Suppressor macrophage treated with lipopolysaccharide for 4 hours (primary cell): ENCODE results near the gene MPV17.
"Not testable (repeated sequence)": the region's sequence is repeated elsewhere in the genome, so short reads cannot be mapped to it uniquely, and the experiment has no call there.

Source experiments
- DNase-seq: peaks from one replicate; pipeline ENCODE4 v3.0.0-alpha.2; 2020

Gene MPV17

DNA sequence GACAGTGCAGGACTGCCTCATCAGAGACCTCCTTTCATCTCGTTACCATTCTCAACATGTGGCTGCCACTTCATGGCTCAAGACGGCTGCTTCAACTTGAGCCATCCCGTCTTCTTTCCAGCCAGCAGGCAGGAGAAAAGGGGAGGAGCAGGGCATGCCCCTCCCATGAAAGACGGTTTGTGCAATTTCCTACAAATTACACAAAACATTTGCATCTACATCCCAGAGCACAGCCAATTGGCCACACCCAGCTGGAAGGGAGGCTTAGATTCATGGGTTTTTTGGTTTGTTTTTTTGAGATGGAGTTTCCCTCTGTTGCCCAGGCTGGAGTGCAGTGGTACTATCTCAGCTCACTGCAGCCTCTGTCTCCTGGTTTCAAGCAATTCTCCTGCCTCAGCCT, 26.4 kb downstream of the MPV17 start:
- DNase-seq, result peak; percentile 52

GRCh38 chr2:27294928-27295327, 28.0 kb downstream of the MPV17 start:
- DNase-seq, result no peak

- no peak for DNase-seq
Measured at GRCh38 chr2:27291865-27292264, 31.0 kb downstream of the MPV17 start.

- no peak for DNase-seq
Measured at GRCh38 chr2:27290549-27290948, 32.3 kb downstream of the MPV17 start.

DNA sequence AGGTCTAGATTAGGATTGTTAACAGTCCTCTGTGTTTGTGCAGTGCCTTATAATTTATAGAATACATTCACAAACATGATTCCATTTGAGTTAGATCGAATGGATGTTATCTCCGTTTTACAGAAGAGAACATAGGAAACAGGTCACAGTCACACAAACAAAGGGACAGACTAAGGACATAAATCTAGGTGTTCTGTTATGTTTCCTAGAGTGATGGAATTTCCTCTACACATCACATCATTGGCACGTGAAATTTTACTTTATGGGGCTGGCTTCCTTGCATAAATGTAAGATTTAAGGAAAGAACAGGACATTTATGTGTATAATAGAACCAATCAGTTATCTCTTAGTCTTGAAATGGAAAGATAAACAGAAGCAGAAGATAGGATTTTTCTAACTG, 34.3 kb downstream of the MPV17 start:
- no peak for DNase-seq

- DNase-seq, result no peak
Measured at GRCh38 chr2:27285481-27285880, 37.4 kb downstream of the MPV17 start.

GRCh38 chr2:27284996-27285395, 37.9 kb downstream of the MPV17 start:
- DNase-seq, result no peak

DNA sequence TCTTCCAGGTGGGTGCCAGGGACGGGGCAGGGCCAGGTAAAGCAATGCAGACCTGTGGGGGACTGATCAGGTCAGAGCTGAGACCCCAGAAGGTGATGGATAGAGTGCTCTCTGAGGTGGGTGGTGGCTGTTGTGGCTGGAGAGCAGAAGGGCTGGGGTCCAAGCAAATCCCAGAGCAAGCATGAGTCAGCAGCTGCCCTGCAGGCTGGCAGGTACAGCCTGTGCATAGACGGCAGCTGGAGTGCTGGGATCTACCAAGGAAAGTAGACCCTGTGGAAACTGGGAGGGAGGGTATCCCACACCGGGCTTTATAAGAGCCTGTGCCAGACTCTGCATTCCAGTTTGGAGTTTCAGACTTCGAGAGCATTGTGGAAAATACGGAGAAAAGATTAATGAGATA, 40.0 kb downstream of the MPV17 start:
- no peak for DNase-seq

DNA sequence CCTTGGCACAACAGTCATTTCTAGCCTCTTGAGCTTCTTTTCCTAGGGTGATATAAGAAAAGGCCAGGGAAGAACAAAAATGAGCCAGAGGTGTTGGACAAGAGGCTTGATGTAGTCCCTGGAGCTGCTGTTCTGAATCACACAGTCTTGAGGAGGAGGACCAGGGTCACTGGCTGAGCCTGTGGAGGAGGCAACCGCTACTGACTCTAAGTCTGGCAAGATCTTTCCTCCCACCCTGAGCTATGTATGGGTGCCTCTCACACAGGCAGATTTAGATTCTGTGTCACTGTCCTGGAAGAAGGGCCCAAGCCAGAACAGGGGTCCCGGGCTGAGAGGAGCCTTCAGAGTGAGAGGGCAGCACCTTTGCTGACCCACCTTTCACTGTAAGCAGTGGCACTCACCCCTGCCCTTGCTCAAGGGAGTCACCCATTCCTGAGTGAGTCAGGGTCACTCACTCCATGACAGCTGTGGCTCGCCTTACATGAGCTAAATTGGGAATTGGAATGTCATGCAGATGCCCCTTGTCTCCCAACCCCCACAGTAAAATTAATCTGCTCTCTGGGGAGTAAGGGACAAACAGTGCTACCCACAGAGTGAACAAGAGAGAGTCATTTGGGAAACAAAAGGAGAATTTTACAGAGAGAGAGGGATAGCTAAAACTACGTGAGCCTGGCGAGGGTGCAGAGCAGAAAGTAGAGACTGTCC, 40.9 kb downstream of the MPV17 start, which contains the start of gene TRIM54:
TRIM54 (plus strand) TSS at position 575 of the 705 bp plus-strand sequence. CDS start 303 bp downstream, outside the sequence.
- DNase-seq, result no peak

DNA sequence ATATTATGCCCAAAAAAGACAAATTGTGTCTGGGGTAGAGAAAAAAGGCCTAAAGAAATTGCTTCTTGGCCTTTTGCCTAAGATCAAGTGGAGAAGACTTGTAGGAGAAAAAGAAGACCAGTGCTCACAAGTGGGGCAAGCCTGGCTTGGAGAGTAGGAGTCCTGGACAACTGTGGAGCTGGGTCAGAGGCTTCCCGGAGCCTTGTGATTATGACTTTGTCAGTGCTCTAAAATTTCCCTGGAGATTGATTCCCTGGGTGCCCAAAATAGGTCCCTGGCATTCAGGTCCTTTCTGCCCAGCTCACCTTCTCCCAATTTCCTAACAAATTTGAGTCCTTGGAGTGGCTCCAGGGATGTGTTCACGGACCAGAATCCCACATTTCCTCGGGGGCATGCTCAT, 41.5 kb downstream of the MPV17 start:
- DNase-seq, result no peak

GRCh38 chr2:27280826-27281225, 42.1 kb downstream of the MPV17 start:
- no peak for DNase-seq

DNA sequence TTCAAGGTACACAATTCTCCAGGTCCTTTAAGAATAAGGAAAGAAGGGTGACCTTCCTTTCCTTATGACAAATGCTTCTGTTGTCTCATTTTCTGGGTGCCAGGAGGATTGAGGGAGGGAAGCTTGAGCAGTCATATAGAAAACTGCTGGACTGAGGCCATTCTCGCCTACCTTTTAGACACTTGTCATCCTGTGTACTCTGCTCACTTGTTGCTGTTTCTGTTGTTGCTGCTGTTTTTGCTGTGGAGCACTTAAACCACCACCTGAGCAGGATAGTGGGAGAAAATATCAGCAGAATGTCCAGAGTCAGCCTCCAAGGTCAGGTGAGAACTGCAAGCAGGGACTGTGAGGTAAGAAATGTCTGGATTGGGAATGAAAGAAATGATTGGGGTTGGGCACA, 44.9 kb downstream of the MPV17 start:
- DNase-seq, result no peak

- no peak for DNase-seq
Measured at GRCh38 chr2:27275211-27276150, 47.4 kb downstream of the MPV17 start, which contains the start of gene DNAJC5G. Gene DNAJC5G, plus strand, starts transcription at chr2:27275433. Its CDS starts 1,296 bp downstream, at chr2:27276729.

DNA sequence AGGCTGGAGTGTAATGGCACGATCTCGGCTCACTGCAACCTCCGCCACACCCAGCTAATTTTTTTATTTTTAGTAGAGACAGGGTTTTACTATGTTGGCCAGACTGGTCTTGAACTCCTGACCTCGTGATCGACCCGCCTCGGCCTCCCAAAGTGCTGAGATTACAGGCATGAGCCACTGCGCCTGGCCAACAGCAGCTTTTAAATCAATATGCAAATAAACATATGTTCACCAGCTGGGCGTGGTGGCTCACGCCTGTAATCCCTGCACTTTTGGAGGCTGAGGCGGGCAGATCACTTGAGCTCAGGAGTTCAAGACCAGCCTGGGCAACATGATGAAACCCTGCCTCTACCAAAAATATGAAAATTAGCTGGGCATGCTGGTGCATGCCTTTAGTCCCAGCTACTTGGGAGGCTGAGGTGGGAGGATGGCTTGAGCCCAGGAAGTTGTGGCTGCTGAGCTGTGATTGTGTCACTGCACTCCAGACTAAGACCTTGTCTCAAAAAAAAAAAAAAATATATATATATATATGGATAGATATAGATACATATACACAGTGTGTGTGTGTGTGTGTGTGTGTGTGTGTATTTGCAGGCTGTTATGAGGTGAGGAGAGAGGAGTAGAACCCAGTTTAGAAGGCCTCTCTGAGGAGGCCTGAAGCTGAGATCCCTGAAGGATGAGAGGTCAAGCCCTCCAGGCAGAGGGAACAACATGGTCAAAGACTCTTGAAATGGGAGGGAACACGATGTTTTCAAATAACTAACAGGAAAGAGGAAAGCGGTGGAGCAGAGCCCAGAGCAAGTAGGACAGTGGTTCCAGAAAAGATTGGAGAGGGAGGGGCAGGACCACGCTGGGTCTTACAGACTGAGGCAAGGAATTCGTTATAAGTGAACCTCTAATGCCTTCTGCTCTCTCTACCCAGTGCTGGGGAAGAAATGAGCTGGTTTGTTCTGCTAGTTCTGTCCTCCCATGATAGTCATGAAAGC, 50.1 kb downstream of the MPV17 start:
- DNase-seq, result not testable (repeated sequence)

GRCh38 chr2:27271631-27272340, 51.1 kb downstream of the MPV17 start:
- no peak for DNase-seq

DNA sequence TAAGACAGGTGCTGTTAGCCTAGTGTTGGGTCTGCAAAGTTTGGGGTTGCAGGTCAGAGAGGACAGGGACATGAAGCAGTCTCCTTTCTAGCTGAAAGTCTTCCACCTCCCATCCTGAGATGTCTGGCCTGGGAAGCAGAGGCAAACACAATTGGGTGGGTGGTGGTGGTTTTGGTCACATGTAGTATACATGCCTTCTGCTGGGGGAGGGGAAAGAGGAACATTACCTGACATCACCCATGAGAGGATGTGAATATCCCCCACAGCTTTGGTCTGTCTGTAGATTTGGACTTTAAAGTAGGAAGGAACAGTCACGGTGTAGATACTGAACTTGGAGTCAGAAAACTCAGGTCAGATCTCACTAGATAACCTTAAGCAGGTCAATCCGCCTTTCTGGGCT, 52.2 kb downstream of the MPV17 start:
- DNase-seq, result peak; percentile 56

GRCh38 chr2:27270131-27270530, 52.8 kb downstream of the MPV17 start:
- no peak for DNase-seq

- not testable (repeated sequence) for DNase-seq
Measured at GRCh38 chr2:27268296-27268695, 54.6 kb downstream of the MPV17 start.

DNA sequence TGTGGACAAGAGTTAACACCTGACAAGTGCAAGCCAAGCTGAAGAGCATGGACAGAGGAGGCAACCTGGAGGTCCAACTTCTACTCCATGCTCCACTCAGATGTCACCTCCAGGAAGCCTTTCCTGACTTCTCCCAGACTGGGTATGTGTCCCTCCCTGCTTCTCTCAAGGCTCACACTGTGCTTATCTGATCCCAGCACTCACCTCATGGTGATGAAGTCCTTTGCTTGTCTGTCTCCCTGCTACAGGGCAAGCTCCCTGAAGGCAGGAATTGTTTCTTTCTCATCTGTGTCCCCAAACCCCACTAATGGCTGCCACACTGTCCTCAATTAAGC, 57.4 kb downstream of the MPV17 start:
- no peak for DNase-seq

DNA sequence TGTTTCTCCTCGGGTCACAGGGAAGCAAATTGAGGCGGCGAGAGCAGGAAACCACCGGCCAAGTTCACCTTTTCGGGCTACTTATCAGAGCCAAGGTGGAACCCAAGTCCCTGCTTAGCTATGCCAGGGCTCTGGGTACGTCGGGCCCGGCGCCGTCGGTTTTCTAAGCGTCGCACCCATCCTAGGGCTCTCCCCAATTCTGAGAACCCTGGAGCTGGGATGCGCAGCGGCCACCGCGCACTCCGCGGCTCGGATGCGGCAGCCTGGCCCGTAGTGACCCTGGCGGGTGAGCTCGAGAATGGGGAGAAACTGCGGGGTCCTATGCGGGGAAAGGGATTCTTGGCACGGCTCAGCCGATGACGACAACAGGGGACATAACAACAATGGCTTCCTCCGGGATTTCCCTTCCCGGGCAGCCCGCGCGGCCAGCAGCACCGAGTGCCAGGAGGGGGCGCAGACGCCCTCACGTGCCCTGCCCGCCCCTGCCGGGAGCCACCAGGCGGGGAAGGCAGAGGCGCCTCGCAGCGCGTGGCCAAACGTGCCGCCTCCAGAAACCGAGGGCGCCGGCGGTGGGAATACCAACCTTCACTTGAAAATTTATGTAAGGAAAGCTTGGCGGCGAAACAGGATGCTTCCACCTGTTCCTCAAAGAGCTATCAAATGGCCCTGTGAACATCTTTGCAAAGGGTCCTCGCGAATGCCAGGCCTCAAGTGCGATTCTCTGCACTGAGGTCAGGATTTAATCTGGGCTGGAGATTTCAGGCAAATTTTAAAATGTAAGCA, 58.0 kb downstream of the MPV17 start:
- peak; percentile 79 for DNase-seq

DNA sequence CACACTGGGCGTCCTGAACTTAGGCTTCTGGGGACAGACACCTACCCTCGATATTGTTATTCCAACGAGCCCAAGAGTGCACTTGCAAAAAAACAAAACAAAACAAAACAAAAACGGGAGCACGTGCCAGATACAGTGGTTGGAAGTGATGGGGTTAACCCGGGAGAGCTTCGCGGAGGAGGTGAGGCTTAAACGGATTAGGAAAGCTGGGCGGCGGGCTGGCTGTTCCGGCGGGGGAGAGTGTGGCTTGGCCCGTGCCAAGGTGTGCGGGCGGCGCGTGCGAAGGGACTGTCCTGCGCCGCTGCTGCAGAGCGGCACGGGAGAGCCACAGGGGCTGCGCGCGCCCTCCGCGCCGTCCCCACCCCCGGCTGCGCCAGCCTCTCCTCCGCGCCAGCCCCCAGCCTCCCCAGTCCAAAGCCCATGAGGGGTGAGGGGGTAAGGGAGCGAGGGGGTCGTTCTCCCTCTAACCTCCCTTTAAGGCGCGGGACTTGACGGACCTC, 58.6 kb downstream of the MPV17 start:
- DNase-seq, result no peak
